ENCODE data around the gene FMN2.

Gene FMN2

DNA sequence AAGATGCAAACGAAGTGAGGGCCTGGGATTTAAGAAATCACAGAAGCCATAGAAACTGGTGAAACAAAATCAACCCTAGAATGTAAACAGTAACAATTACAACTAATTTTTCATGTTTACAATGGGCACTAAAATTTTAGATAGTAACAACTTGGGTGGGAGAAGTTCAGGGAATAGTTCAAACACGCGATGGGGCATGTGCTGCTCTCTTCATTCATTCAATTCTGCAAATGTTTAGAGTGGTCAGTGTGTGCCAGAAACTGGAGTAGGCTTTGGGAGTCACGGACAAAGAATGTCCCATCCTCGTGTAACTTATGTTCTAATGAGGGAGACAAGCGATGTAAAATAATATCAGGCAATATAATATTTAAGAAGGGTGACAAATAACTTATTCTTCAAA, 386.9 kb downstream of the FMN2 start:
- Histone ChIP-seq H3K4me3 (ENCODE audit: low read depth, low read length) (no peak overlapping the region), H4K8ac (ENCODE audit: low read depth, low read length) (no peak overlapping the region), H3K36me3 (ENCODE audit: control insufficient read depth in 1 of 2, insufficient read depth in 2 of 2, low read length in 2 of 2) (no peaks in the 10 kb centered on the region), H3K9ac (ENCODE audit: low read length) (no peak overlapping the region), H2AK5ac (ENCODE audit: low read length) (no peak overlapping the region), H3K4me2 (ENCODE audit: low read length) (no peak overlapping the region), H3K18ac (ENCODE audit: low read length) (no peak overlapping the region), H2BK120ac (ENCODE audit: insufficient read depth, low read length, poor library complexity) (no peak overlapping the region), H3K4ac (ENCODE audit: low read depth, low read length) (no peak overlapping the region), H3K79me2 (ENCODE audit: control insufficient read depth, insufficient read depth, low read length, poor library complexity) (no peaks in the 10 kb centered on the region), H3K23ac (ENCODE audit: low read length) (no peak overlapping the region), H3K14ac (ENCODE audit: low read length) (no peak overlapping the region), H2AFZ (ENCODE audit: insufficient read depth, low read length, poor library complexity) (no peak overlapping the region), H3K79me1 (ENCODE audit: low read length) (peaks cover 4% of the 10 kb centered on the region), H3K4me1 (ENCODE audit: control insufficient read depth in 1 of 2, insufficient read depth in 2 of 2, low read length in 2 of 2) (peaks cover 2 to 3% of the 10 kb centered on the region in 2 experiments), H3K27ac (ENCODE audit: low read depth, low read length) (no peak overlapping the region), H2BK12ac (ENCODE audit: low read length) (no peak overlapping the region), H4K12ac (ENCODE audit: low read depth, low read length) (no peak overlapping the region), H4K91ac (ENCODE audit: low read depth, low read length) (no peak overlapping the region), H2BK5ac (ENCODE audit: low read depth, low read length, poor library complexity) (no peak overlapping the region), H3K27me3 (ENCODE audit: insufficient read depth, low read length) (no peaks in the 10 kb centered on the region), H3K9me3 (ENCODE audit: insufficient read depth, low read depth, low read length) (no peaks in the 10 kb centered on the region)
- WGBS (ENCODE audit: extremely low coverage, insufficient coverage, insufficient read length), result no CpG with 5 or more reads among the region's 6 CpGs
- DNase-seq, result no peak

DNA sequence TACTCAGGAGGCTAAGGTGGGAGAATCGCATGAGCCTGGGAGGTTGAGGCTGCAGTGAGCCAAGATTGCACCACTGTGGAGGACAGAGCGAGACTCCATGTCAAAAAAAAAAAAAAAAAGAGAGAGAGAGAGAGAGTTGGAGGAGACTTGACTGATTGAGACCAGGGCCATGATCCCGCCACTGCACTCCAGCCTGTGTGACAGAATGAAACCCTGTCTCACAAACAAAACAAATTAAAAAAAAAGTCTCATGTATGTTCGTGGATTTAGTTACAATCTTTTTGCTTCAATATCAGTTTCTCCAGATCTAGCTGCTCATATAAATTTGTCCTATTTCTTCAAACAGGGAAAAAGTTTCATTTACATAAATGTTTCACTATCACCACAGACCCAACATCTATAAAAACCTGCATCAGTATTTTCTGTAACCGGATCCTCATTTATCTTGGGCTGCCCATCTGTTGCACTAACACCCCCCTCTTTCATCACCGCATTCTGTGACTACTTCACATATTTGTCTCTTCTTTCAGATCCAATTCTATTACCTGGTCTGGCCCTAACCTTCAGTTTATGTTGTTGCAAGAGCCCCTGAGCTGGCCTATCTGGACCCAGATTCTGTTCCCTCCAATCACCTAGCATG, 393.2 kb downstream of the FMN2 start:
- no peak overlapping the region for H3K4ac ChIP-seq (ENCODE audit: low read depth, low read length)
- H4K12ac ChIP-seq (ENCODE audit: low read depth, low read length), result no peak overlapping the region
- peak overlapping the region; percentile 10 for H3K4me2 ChIP-seq (ENCODE audit: low read length)
- peak overlapping the region; percentile 3 for H3K27ac ChIP-seq (ENCODE audit: low read depth, low read length)
- no peak overlapping the region for H2AK5ac ChIP-seq (ENCODE audit: low read length)
- H2BK12ac ChIP-seq (ENCODE audit: low read length), result no peak overlapping the region
- no peak overlapping the region for H3K23ac ChIP-seq (ENCODE audit: low read length)
- no peak overlapping the region for H2BK120ac ChIP-seq (ENCODE audit: insufficient read depth, low read length, poor library complexity)
- no peak overlapping the region for H2AFZ ChIP-seq (ENCODE audit: insufficient read depth, low read length, poor library complexity)
- H3K4me3 ChIP-seq (ENCODE audit: low read depth, low read length), result no peak overlapping the region
- H3K18ac ChIP-seq (ENCODE audit: low read length), result no peak overlapping the region
- H3K79me2 ChIP-seq (ENCODE audit: control insufficient read depth, insufficient read depth, low read length, poor library complexity), result no peaks in the 10 kb centered on the region
- H4K91ac ChIP-seq (ENCODE audit: low read depth, low read length), result peak overlapping the region; percentile 19
- no peaks in the 10 kb centered on the region for H3K36me3 ChIP-seq (ENCODE audit: control insufficient read depth in 1 of 2, insufficient read depth in 2 of 2, low read length in 2 of 2)
- H3K79me1 ChIP-seq (ENCODE audit: low read length), result peaks cover 2% of the 10 kb centered on the region
- no CpG with 5 or more reads among the region's 6 CpGs for WGBS (ENCODE audit: extremely low coverage, insufficient coverage, insufficient read length)
- no peaks in the 10 kb centered on the region for H3K27me3 ChIP-seq (ENCODE audit: insufficient read depth, low read length)
- no peak overlapping the region for H3K9ac ChIP-seq (ENCODE audit: low read length)
- H3K9me3 ChIP-seq (ENCODE audit: insufficient read depth, low read depth, low read length), result peaks cover 2% of the 10 kb centered on the region
- peak in 1 of 2 donors; percentile 23 for DNase-seq
- no peak overlapping the region for H4K8ac ChIP-seq (ENCODE audit: low read depth, low read length)
- H2BK5ac ChIP-seq (ENCODE audit: low read depth, low read length, poor library complexity), result no peak overlapping the region
- H3K4me1 ChIP-seq (ENCODE audit: control insufficient read depth in 1 of 2, insufficient read depth in 2 of 2, low read length in 2 of 2), result peaks cover 3 to 11% of the 10 kb centered on the region in 2 experiments
- H3K14ac ChIP-seq (ENCODE audit: low read length), result no peak overlapping the region

DNA sequence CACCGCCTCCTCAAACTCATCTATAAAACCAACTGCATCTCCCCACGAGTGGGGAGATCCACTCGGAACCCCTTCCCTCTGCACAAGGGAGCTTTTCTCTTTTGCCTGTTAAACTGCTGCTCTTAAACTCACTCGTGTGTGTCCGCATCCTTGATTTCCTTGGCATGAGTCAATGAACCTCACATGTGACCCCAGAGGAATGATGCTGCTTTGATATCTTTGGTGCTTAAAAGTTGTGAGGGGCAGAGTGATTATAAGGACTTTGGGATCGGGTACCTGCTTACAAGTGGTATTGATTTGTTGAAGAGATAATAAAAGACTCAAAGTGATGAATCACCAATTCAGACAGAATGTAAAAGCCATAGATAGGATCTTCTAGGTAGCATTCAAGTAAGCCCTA, 394.9 kb downstream of the FMN2 start:
- Histone ChIP-seq H3K79me2 (ENCODE audit: control insufficient read depth, insufficient read depth, low read length, poor library complexity) (no peaks in the 10 kb centered on the region), H4K8ac (ENCODE audit: low read depth, low read length) (no peak overlapping the region), H3K79me1 (ENCODE audit: low read length) (peaks cover 8% of the 10 kb centered on the region), H3K4ac (ENCODE audit: low read depth, low read length) (no peak overlapping the region), H3K4me2 (ENCODE audit: low read length) (no peak overlapping the region), H3K9me3 (ENCODE audit: insufficient read depth, low read depth, low read length) (peaks cover 2% of the 10 kb centered on the region), H3K14ac (ENCODE audit: low read length) (no peak overlapping the region), H2AK5ac (ENCODE audit: low read length) (no peak overlapping the region), H3K27ac (ENCODE audit: low read depth, low read length) (no peak overlapping the region), H3K36me3 (ENCODE audit: control insufficient read depth in 1 of 2, insufficient read depth in 2 of 2, low read length in 2 of 2) (no peaks in the 10 kb centered on the region), H2BK5ac (ENCODE audit: low read depth, low read length, poor library complexity) (no peak overlapping the region), H3K4me3 (ENCODE audit: low read depth, low read length) (no peak overlapping the region), H4K12ac (ENCODE audit: low read depth, low read length) (no peak overlapping the region), H4K91ac (ENCODE audit: low read depth, low read length) (no peak overlapping the region), H2AFZ (ENCODE audit: insufficient read depth, low read length, poor library complexity) (no peak overlapping the region), H3K23ac (ENCODE audit: low read length) (no peak overlapping the region), H3K4me1 (ENCODE audit: control insufficient read depth in 1 of 2, insufficient read depth in 2 of 2, low read length in 2 of 2) (peaks cover 9 to 18% of the 10 kb centered on the region in 2 experiments), H2BK12ac (ENCODE audit: low read length) (no peak overlapping the region), H2BK120ac (ENCODE audit: insufficient read depth, low read length, poor library complexity) (no peak overlapping the region), H3K9ac (ENCODE audit: low read length) (no peak overlapping the region), H3K27me3 (ENCODE audit: insufficient read depth, low read length) (no peaks in the 10 kb centered on the region), H3K18ac (ENCODE audit: low read length) (no peak overlapping the region)
- WGBS (ENCODE audit: extremely low coverage, insufficient coverage, insufficient read length), result no CpG with 5 or more reads among the region's 6 CpGs
- DNase-seq, result peak in 1 of 2 donors; percentile 24

DNA sequence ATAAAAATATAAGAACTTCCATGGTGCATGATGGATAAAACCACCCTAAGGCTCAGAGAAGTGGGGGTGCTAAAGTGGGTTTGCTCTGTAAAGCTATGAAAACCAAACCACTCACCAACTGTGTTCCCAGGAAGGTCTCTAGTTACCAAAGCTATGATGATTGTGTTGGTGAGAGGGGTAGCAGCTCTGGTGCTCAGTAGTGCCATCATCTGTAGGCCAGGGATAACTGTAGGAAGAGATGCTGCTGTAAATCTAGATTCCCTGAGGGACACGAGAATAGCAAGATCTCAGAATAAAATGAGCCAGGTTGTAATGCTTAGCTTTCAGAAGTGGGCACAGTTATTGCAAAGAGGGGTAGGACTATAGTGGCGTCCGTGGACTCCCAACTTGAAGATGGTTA, 395.8 kb downstream of the FMN2 start:
- DNase-seq, result no peak
- peaks cover 10% of the 10 kb centered on the region for H3K79me1 ChIP-seq (ENCODE audit: low read length)
- H3K14ac ChIP-seq (ENCODE audit: low read length), result no peak overlapping the region
- H3K27me3 ChIP-seq (ENCODE audit: insufficient read depth, low read length), result no peaks in the 10 kb centered on the region
- no peak overlapping the region for H3K4ac ChIP-seq (ENCODE audit: low read depth, low read length)
- no peak overlapping the region for H2BK5ac ChIP-seq (ENCODE audit: low read depth, low read length, poor library complexity)
- H3K18ac ChIP-seq (ENCODE audit: low read length), result no peak overlapping the region
- peaks cover 9 to 20% of the 10 kb centered on the region in 2 experiments for H3K4me1 ChIP-seq (ENCODE audit: control insufficient read depth in 1 of 2, insufficient read depth in 2 of 2, low read length in 2 of 2)
- H2AK5ac ChIP-seq (ENCODE audit: low read length), result no peak overlapping the region
- H3K36me3 ChIP-seq (ENCODE audit: control insufficient read depth in 1 of 2, insufficient read depth in 2 of 2, low read length in 2 of 2), result peaks cover 2 to 4% of the 10 kb centered on the region in 2 experiments
- H3K79me2 ChIP-seq (ENCODE audit: control insufficient read depth, insufficient read depth, low read length, poor library complexity), result no peaks in the 10 kb centered on the region
- no CpG with 5 or more reads among the region's 3 CpGs for WGBS (ENCODE audit: extremely low coverage, insufficient coverage, insufficient read length)
- H3K9ac ChIP-seq (ENCODE audit: low read length), result no peak overlapping the region
- no peak overlapping the region for H4K91ac ChIP-seq (ENCODE audit: low read depth, low read length)
- no peak overlapping the region for H3K23ac ChIP-seq (ENCODE audit: low read length)
- H3K27ac ChIP-seq (ENCODE audit: low read depth, low read length), result no peak overlapping the region
- no peak overlapping the region for H3K4me3 ChIP-seq (ENCODE audit: low read depth, low read length)
- H4K8ac ChIP-seq (ENCODE audit: low read depth, low read length), result no peak overlapping the region
- H2BK120ac ChIP-seq (ENCODE audit: insufficient read depth, low read length, poor library complexity), result no peak overlapping the region
- no peak overlapping the region for H2BK12ac ChIP-seq (ENCODE audit: low read length)
- peaks cover 2% of the 10 kb centered on the region for H3K9me3 ChIP-seq (ENCODE audit: insufficient read depth, low read depth, low read length)
- no peak overlapping the region for H2AFZ ChIP-seq (ENCODE audit: insufficient read depth, low read length, poor library complexity)
- no peak overlapping the region for H3K4me2 ChIP-seq (ENCODE audit: low read length)
- no peak overlapping the region for H4K12ac ChIP-seq (ENCODE audit: low read depth, low read length)

Data from trophoblast cell (in vitro differentiated cells and primary cell).